ENCODE measurements around the gene MARCHF9.

GRCh38 chr12:57715786-57716185 lies 39.1 kb upstream of the MARCHF9 start:
- TF ChIP-seq EZH2phosphoT487 (IDR thresholded peaks at IDR 0.05; ENCODE audit: insufficient read depth, low read depth) (no peak), EZH2 (IDR thresholded peaks at IDR 0.05; ENCODE audit: insufficient read depth, poor library complexity, severe bottlenecking) (no peak)
